ENCODE results near the gene HOXD11. TPM values are rescaled to one million over a fixed set of nuclear protein-coding genes. Genes with fewer than 3 reads are reported as not detected.

Gene HOXD11
- total and polyA plus RNA-seq, 2 donors (not counting 1 experiment from before 2014, with no cell fraction given), result not detected

DNA sequence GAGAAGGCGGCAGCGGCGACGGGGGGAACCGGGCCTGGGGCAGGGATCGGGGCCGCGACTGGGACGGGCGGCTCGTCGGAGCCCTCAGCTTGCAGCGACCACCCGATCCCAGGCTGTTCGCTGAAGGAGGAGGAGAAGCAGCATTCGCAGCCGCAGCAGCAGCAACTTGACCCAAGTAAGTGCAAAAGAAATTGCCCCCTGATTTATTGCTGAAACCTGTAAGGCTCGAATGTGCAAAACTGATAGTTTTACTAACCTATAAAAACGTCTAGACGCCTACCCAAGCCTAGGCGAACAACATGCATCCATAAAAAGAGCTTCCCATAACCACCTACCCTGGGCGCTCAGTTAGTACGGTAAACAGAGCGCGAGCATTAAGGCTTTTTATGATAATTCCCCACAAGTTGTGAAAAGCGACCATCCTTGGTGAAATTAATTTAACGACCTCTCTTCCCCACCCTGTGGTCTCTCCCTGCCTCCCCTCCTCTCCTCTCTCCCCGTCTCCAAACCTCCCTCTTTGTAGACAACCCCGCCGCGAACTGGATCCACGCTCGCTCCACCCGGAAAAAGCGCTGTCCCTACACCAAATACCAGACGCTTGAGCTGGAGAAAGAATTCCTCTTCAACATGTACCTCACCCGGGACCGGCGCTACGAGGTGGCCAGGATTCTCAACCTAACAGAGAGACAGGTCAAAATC, 16.5 kb downstream of the HOXD11 start:
- DNase-seq (no peak), ATAC-seq (ENCODE audit: low read depth) (no peak)
- POLR2A ChIA-PET, result no interaction called here
- H3K36me3 ChIP-seq (replicated peaks in 1 of 2; ENCODE audit: control extremely low read depth in 1 of 2, control insufficient read depth in 1 of 2, extremely low read depth in 1 of 2, insufficient read depth in 2 of 2, low read length in 1 of 2), result no peaks in the 10 kb centered on the region
- intact Hi-C loops (cut with micrococcal nuclease), result no loop called here
- CTCF ChIA-PET, result interaction anchor here (1.2 kb wide), 1 partner anchor 331 kb away, joined by 3 read pairs; no protein-coding TSS in a partner anchor
- peak overlapping the region; percentile 72 for H3K4me2 ChIP-seq (replicated peaks; ENCODE audit: low read depth, low read length, poor library complexity, severe bottlenecking)
- no peaks in the 10 kb centered on the region for H4K20me1 ChIP-seq (ENCODE audit: control insufficient read depth, insufficient read depth, low read length, poor library complexity, severe bottlenecking)
- peaks cover 9 to 38% of the 10 kb centered on the region in 2 donors for H3K4me1 ChIP-seq (ENCODE audit: control insufficient read depth in 2 of 2, insufficient read depth in 2 of 2, low read length in 2 of 2)
- peaks cover 2% of the 10 kb centered on the region for H3K9me3 Mint-ChIP-seq (ENCODE audit: insufficient read depth)
- H3K4me3 ChIP-seq (ENCODE audit: control extremely low read depth in 1 of 5, extremely low read depth in 1 of 5, insufficient read depth in 1 of 5, low read depth in 2 of 5, low read length in 4 of 5), result no peak overlapping the region
- H3K79me2 ChIP-seq (ENCODE audit: control insufficient read depth, insufficient read depth, low read length), result no peaks in the 10 kb centered on the region
- peaks cover 20% of the 10 kb centered on the region for H3K4me1 Mint-ChIP-seq
- H3K9ac ChIP-seq (ENCODE audit: low read length), result no peak overlapping the region
- TF ChIP-seq EZH2 (IDR thresholded peaks at IDR 0.05; ENCODE audit: borderline replicate concordance, insufficient read depth, low read depth, low read length, poor library complexity, severe bottlenecking) (no peak), CTCF (IDR thresholded peaks at IDR 0.05) (no peak)
- H3K4me3 Mint-ChIP-seq, result peak overlapping the region; percentile 26
- 14% methylated on average over 35 of the region's 40 CpGs for WGBS (ENCODE audit: insufficient coverage)
- no peak overlapping the region for H2AFZ ChIP-seq (ENCODE audit: insufficient read depth, low read depth, low read length, poor library complexity, severe bottlenecking)
- H3K27ac Mint-ChIP-seq, result no peak overlapping the region
- peaks cover 80% of the 10 kb centered on the region for H3K27me3 Mint-ChIP-seq
- peaks cover 0 to 91% (median 73%) of the 10 kb centered on the region in 4 experiments for H3K27me3 ChIP-seq (replicated peaks in 1 of 4; ENCODE audit: control extremely low read depth in 1 of 4, control insufficient read depth in 3 of 4, insufficient read depth in 4 of 4, low read length in 3 of 4)
- peaks cover 0 to 45% (median 0%) of the 10 kb centered on the region in 3 donors for H3K9me3 ChIP-seq (ENCODE audit: control extremely low read depth in 1 of 3, control insufficient read depth in 2 of 3, insufficient read depth in 1 of 3, low read length in 2 of 3)
- no peak overlapping the region for H3K27ac ChIP-seq (ENCODE audit: low read length in 2 of 2)

All from B cell (primary cell).